ENCODE measurements around the gene ZNF407.
"Not testable (repeated sequence)": the region's sequence is repeated elsewhere in the genome, so short reads cannot be mapped to it uniquely, and the experiment has no call there.

Gene ZNF407, protein sequence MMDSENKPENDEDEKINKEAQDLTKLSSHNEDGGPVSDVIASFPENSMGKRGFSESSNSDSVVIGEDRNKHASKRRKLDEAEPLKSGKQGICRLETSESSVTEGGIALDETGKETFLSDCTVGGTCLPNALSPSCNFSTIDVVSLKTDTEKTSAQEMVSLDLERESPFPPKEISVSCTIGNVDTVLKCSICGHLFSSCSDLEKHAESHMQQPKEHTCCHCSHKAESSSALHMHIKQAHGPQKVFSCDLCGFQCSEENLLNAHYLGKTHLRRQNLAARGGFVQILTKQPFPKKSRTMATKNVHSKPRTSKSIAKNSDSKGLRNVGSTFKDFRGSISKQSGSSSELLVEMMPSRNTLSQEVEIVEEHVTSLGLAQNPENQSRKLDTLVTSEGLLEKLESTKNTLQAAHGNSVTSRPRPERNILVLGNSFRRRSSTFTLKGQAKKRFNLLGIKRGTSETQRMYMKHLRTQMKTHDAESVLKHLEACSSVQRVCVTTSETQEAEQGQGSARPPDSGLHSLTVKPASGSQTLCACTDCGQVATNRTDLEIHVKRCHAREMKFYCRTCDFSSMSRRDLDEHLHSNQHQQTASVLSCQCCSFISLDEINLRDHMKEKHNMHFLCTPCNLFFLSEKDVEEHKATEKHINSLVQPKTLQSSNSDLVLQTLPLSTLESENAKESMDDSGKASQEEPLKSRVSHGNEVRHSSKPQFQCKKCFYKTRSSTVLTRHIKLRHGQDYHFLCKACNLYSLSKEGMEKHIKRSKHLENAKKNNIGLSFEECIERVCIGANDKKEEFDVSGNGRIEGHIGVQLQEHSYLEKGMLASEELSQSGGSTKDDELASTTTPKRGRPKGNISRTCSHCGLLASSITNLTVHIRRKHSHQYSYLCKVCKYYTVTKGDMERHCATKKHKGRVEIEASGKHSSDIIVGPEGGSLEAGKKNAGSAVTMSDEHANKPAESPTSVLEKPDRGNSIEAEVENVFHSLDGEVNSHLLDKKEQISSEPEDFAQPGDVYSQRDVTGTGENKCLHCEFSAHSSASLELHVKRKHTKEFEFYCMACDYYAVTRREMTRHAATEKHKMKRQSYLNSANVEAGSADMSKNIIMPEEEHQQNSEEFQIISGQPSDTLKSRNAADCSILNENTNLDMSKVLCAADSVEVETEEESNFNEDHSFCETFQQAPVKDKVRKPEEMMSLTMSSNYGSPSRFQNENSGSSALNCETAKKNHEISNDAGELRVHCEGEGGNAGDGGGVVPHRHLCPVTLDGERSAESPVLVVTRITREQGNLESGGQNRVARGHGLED (N-terminal part only)

DNA sequence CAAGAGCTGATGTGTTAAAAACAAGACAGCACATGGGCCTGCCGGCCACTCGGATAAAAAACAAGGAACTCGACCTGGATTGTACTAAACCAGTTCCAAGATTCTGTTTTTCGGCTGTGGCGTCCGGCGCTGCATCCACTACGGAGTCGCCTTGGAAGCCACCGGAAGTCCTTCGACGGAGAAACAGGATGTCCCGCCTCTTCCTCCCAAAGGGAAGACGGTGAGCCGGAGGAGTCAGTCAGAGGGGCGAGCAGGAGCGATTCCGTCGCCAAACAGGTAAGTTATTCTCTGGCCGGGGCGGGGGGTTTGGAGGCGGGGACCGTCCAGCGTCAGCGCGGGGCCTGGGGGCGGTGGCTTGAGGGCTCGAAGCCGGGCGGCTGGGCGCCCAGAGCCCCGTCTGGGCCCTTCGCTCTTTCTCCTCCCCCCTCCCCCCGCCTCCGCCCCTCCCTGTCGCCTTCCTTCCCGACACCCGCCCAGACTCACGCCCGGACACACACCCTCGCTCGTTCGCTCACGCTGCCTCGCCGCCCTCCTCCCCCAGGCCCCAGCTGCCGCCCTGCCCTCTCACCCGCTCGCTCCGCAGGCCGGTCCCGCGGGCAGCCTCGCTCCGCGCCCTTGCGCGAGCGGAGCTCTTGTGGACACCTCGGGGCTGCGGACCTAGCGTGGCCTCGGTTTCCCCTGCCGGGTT is at the start of gene ZNF407:
Gene ZNF407, plus strand, starts transcription at position 209 of the 688 bp plus-strand sequence. CDS start 33,150 bp downstream, outside the sequence.
- DNase-seq (ENCODE audit: low read depth in 3 of 3), result peak; percentile 74 to 79 (median 77)

DNA sequence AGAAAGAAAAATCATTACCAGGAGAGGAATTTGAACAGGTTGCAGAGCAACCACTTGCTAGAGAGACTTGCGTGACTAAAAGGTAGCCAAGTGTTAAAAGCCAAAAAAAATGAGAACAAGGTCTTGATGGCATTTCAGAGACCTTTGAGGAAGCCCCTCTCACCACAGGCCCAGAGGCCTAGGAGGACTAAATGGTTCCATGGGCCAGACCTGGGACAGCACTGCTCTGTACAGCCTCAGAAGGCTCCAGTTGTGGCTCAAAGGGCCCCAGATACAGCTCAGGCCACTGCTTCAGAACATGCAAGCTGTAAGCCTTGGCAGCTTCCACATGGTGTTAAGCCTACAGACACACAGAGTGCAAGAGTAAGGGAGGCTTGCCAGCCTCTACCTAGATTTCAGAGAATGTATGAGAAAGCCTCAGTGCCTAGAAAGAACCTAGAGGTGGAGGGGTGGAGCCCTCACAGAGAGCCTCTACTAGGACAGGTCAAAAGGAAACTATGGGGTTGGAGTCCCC is 48.0 kb upstream of the ZNF407 start:
- no peak for DNase-seq (ENCODE audit: low read depth in 3 of 3)

DNA sequence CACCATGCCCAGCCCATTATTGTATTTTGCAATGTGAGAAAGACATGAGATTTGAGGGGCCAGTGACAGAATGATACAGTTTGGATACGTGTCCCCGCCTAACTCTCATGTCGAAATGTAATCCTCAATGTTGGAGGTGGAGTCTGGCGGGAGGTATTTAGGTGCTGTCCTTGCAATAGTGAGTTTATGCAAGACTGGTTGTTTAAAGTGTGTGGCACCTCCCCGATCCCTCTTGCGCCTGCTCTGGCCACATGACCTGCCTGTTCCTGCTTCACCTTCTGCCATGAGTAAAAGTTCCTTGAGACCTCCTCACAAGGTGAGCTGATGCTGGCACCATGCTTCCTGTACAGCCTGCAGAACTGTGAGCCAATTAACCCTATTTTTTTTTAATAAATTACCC is 46.8 kb upstream of the ZNF407 start:
- no peak for DNase-seq (ENCODE audit: low read depth in 3 of 3)

DNA sequence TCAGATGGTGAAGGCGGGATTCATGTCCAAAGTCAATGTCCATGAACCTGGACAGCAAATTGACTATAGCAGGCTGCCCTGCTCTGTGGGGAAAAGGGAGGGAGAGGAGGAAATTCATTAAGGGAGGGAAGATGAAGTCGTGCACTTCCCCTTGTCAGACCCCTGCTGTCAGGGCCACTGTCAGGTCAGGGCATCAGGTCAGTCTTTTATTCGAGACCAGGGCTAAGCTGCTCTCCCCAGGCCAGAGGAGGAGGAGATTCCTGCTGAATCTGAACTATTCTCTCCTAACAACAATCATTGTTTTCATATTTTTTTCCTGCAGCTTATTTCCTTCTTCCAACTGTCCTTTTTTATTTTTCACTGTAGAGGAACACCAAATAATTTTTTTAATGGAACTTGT is 46.2 kb upstream of the ZNF407 start:
- DNase-seq (ENCODE audit: low read depth in 3 of 3), result no peak

DNA sequence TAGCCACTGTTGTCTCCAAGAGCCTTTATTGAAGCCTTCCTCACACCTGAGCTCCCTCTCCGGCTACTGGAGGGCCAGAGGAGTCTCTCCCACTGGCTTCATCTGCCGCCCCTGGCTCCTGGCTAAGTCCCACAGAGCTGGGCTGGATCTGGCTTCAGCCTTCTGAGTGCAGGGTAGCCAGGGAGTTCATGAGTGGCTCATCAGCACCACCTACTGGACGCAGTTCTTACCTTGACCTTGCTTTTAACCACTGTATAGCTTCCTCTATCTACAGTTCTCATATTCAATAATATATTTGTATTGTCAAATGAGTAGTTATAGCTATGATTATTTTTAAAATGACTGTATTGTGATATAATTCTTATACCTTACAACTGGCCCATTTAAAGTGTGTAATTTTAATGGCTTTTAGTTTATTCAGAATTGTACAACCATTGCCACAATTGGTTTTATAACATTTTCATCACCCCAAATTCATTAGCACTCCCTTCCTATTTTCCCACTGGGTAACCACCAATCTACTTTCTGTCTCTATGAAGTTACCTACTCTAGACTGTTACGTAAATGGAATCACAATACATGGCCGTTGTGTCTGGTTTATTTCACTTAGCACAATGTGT is 45.6 kb upstream of the ZNF407 start:
- peak; percentile 45 to 55 (median 53) for DNase-seq (ENCODE audit: low read depth in 3 of 3)

DNA sequence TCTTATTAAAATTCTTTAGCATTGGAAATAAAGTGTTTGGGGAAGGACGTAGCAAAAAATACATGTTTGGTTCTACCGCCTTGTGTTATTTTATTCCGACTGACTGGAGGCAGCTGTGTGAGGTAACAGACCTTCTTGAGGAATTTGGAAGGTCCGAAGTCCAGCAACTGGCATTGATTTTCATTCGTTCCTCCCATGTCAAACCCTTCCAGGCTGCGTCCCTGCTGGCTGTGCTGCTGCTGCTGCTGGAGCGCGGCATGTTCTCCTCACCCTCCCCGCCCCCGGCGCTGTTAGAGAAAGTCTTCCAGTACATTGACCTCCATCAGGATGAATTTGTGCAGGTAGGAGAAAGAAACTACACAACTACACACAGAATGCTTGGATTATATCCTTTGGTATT is 41.5 kb upstream of the ZNF407 start:
- no peak for DNase-seq (ENCODE audit: low read depth in 3 of 3)

DNA sequence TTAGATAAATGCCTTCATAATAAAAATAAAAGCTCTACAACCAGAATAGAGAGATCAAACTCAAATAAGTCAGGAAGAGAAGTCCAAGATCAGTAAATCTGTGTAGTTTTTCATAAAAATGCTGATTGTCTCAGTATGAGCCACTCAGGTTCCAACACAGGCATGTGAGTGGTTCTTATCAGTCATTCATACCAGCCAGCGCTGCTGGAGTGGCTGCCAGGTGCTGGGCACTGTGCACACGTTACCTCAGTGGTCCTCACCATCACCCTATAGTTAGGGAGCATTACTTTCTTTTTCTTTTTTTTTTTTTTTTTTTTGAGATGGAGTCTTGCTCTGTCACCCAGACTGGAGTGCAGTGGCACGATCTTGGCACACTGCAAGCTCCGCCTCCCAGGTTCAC is 39.6 kb upstream of the ZNF407 start:
- DNase-seq (ENCODE audit: low read depth in 3 of 3), result no peak

DNA sequence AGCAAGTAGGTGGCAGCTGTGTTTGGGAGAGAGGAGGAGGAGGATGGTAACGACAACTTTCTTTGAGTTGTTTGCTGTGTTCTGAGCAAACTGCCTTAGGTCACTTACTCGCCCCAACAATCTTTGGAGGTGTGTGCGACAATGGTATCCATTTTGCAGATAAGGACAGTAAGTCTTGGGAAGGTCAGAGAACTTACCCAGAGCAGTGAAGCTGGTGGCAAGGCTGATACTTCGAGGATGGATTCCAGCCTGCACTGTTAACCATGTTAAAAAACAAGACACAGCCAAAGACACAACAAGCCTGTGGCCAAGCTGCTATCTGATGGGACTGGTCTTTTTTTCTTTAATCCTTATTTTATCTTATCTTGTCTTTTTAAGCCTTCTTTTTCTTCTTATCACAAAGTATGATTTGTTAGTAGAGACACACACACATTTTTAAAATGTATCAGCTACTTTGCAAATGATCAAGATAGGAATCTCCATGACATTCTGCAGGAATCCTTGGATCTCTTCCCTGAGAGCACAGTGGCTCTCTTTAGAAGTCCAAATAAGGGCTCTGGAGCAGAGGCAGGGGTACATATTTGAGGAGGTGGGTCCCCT is 35.4 kb upstream of the ZNF407 start:
- no peak for DNase-seq (ENCODE audit: low read depth in 3 of 3)

DNA sequence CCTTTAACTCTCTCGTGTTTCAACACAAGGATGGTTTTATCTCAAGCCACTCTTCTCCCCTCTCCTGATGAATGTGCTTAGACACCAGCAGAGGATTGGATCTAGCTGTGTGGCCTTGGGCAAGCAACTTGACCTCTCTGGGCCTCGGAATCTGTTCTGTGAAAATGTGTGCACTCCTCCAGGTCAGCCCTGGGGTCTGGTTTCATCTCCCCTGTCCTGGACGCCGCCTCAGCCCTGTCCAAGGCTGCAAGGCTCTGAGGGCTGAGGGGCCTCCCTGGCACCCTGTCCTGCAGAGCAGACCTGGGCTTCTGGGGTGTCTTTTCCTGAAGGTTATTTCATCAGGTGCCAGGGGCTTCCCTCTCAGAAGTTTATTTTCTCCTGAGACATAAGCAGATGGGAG is 34.9 kb upstream of the ZNF407 start:
- DNase-seq (ENCODE audit: low read depth in 3 of 3), result no peak

DNA sequence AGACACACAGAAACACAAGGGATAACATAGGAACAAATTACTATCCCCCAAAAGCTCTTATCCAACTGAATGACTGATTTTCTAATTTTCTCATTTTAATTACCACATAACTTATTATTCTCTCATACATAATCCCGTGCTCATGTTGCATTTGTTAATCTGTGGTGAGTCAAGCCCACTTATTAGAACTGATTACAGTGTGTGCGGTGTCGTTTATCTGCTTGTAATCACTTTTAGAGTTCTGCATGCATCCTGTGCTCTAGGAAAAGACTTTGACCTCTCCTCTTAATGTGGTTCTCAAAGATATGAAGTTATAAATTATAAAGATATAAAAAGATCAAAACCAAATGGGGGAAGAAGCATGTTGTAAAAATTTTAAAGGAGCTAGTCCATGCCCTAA is 33.7 kb upstream of the ZNF407 start:
- no peak for DNase-seq (ENCODE audit: low read depth in 3 of 3)

DNA sequence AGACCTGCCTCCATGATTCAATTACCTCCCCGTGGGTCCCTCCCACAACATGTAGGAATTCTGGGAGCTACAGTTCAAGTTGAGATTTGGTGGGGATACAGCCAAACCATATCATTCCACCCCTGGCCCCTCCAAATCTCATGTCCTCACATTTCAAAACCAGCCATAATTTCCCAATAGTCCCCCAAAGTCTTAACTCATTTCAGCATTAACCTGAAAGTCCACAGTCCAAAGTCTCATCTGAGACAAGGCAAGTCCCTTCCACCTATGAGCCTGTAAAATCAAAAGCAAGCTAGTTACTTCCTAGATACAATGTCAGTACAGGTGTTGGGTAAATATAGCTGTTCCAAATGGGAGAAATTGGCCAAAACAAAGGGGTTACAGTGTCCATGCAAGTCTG is 32.5 kb upstream of the ZNF407 start:
- not testable (repeated sequence) for DNase-seq (ENCODE audit: low read depth in 3 of 3)

DNA sequence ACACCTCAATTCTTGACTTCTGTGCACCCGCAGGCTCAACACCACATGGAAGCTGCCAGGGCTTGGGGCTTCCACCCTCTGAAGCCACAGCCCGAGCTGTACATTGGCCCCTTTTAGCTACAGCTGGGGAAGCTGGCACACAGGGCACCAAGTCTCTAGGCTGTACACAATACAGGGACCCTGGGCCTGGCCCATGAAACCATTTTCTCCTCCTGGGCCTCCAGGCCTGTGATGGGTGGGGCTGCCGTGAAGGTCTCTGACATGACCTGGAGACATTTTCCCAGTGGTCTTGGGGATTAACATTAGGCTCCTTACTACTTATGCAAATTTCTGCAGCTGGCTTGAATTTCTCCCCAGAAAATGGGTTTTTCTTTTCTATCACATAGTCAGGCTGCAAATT is 31.7 kb upstream of the ZNF407 start:
- DNase-seq (ENCODE audit: low read depth in 3 of 3), result not testable (repeated sequence)

DNA sequence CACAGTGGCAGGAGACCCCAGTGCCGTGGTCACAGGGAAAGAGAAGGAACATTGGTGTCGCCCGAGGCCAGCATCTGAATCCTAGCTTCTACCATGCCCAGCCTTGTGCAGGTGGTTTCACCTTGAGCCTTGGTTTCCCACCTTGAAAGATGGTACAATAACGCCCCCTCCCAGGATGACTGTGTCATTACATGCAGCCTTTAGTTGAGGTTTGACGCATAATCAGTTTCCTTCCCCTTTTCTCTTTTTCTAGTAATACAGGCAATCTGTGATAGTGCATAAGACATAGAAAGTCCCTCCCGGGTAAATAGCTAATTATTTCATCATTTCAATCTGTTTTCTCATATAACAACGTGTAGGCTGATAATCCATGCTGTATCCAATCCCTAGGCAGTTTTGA is 29.8 kb upstream of the ZNF407 start:
- DNase-seq (ENCODE audit: low read depth in 3 of 3), result no peak

DNA sequence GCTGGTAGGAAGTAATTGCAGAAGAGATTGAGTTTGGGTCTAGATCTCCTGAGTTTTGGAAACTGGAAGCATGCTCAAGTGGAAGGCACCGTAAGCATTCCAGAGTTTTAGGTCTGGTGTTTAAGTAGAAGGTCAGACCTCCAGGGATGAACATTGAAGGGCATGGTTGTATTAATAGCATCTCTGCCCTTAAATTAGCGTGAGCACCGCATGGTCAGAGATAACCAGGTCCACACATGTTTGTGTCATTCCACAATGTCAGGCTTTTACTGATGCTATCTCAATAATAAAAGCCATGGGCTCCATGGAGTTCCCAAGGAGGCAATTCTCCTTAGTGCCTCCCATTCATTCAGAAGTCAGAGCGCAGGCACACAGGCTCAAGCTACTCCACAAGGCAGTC is 28.3 kb upstream of the ZNF407 start:
- DNase-seq (ENCODE audit: low read depth in 3 of 3), result no peak

DNA sequence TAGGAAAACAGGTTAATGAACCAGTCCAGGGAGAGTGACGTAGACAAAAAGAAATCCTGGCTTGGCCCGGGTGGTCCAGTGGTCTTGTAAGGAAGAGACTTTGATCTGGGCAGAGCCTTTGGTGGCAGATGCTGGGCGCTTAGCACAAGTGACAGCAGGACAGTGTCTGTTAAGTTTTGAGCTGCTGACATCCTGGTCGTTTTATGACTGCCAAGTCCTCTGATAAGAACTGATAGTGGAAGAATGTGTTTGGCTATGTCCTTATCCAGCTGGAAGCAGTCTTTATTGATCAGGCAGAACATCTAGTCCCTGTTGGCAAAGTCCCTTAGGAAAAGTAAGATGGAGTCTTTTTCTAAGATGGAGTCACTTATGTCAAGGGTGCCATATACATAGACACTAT is 27.4 kb upstream of the ZNF407 start:
- DNase-seq (ENCODE audit: low read depth in 3 of 3), result no peak

DNA sequence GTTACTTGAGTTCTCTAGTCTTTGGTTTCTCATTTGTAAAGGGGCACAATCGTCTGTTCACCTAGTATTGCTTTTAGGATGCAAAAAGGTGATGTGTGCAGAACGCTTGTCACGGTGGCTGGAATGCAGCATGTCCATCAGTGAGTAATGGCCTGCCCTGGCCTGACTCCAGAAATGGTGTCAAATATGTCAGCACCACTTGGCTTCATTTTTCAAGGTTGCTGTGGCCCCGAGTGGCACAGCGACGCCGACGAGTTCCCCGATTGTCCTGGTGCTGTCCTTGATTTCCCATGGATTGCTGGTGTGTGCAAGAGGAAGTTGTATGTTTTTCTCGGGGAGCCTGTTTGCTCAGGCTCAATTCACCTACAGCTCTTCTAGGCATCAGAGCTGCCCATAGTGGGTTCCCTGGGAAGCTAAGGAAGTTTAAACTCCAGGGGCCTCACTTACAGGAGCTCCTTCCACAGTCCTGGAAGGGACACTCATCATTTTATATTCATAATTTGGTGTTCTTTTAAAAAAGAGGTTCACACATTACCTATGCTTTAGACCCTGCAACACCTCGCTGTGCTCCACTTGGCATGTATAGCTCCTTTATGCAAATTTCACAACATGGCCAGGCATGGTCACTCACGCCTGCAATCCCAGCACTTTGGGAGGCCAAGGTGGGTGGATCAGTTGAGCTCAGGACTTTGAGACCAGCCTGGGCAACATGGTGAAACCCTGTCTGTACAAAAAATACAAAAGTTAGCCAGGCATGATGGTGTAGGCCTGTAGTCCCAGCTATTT is 25.6 kb upstream of the ZNF407 start:
- DNase-seq (ENCODE audit: low read depth in 3 of 3), result no peak

DNA sequence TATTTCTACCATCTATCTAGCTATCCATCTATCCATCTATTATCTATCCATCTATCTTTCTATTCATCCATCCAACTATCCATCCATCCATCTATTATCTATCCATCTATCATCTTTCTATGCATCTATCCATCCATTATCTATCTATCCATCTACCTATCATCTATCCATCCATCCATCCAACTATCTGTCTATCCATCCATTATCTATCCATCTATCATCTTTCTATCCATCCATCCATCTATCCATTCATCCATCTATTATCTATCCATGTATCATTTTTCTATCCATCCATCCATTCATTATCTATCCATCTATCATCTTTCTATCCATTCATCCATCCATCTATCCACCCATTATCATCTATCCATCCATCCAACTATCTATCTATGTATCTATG is 24.6 kb upstream of the ZNF407 start:
- no peak for DNase-seq (ENCODE audit: low read depth in 3 of 3)

DNA sequence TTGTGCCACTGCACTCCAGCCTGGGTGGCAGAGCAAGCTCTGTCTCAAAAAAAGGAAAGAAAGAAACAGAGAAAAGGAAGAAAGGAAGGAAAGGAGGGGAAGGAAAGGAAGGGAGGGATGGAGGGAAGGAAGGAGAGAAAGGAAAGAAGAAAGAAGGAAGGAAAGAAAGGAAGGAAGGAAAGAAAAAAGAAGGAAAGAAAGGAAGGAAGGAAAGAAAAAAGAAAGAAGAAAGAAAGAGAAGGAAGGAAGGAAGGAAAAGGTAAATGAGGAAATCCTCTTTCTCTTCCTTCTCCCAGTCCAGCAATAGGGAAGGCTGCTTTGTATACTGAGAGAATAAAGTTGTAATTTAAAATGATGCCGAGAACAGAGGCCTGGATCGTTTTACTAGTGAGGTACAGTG is 22.8 kb upstream of the ZNF407 start:
- no peak for DNase-seq (ENCODE audit: low read depth in 3 of 3)

DNA sequence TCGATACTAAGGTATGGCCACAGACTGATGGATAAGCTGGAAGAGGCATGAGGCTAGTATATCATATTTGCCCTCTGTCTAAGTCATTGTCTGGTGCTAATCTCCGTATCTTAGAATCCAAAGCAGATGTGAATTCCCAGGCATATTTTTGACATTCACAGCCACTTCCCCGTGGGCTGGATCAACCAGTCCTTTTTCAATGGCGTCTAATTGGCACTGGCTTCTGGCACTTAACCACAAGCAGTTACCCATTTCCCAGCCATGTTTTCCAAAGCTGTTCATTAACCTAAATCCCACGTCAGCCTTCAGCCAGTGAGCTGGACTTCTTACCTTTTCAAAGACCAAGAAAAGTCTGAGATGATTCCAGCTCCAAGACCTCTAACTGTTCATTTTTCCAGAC is 20.7 kb upstream of the ZNF407 start:
- DNase-seq (ENCODE audit: low read depth in 3 of 3), result no peak
